H1 (cell line): ENCODE measurements around the gene SRGAP2C.
"Not testable (repeated sequence)": the region's sequence is repeated elsewhere in the genome, so short reads cannot be mapped to it uniquely, and the experiment has no call there.

Experiments used
- POLR2A ChIP-seq, 2 experiments: IDR thresholded peaks; 1 replicate in 1 of 2; 2 replicates in 1 of 2; pipeline ENCODE4 v1.6.1; 2011; ENCODE audit warnings: low read depth in 2 of 2, low read length in 2 of 2, mild to moderate bottlenecking in 2 of 2; ENCODE audit errors: control extremely low read depth in 1 of 2
- TF ChIP-seq, protein P1 (sequence below), 3 experiments: IDR thresholded peaks; 1 replicate in 2 of 3; 2 replicates in 1 of 3; pipeline versions ENCODE4 v1.5.1 to v1.6.1; 2011; ENCODE audit warnings: low read length in 3 of 3, mild to moderate bottlenecking in 3 of 3, inconsistent platforms in 2 of 3, low read depth in 1 of 3, moderate library complexity in 1 of 3; ENCODE audit not compliant: insufficient read depth in 1 of 3; ENCODE audit errors: control extremely low read depth in 1 of 3

DNA sequence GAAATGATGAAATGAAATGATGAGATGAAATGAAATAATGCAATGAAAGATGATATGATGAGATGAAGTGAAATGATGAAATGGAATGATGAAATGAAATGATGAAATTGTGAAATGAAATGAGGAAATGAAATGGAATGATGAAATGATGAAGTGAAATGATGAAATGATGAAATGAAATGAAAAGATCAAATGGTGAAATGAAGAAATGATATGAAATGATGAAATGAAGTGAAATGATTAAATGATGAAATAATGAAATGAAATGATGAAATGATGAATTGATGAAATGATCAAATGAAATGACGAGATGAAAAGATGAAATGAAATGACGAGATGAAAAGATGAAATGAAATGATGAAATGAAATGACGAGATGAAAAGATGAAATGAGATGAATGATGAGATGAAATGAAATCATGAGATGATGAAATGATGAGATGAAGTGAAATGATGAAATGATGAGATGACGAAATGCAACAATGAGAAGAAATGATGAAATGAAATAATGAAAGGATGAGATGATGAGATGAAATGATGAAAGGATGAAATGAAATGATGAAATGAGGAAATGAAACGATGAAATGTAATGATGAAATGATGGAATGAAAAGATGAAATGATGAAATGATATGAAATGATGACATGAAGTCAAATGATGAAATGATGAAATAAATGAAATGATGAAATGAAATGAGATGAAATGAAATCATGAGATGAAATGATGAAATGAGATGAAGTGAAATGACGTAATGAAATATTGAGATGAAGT, 216.0 kb downstream of the SRGAP2C start:
- TF ChIP-seq POLR2A (IDR thresholded peaks at IDR 0.05; ENCODE audit: control extremely low read depth in 1 of 2, low read depth in 2 of 2, low read length in 2 of 2), result not testable (repeated sequence)
- TF ChIP-seq, protein P1, sequence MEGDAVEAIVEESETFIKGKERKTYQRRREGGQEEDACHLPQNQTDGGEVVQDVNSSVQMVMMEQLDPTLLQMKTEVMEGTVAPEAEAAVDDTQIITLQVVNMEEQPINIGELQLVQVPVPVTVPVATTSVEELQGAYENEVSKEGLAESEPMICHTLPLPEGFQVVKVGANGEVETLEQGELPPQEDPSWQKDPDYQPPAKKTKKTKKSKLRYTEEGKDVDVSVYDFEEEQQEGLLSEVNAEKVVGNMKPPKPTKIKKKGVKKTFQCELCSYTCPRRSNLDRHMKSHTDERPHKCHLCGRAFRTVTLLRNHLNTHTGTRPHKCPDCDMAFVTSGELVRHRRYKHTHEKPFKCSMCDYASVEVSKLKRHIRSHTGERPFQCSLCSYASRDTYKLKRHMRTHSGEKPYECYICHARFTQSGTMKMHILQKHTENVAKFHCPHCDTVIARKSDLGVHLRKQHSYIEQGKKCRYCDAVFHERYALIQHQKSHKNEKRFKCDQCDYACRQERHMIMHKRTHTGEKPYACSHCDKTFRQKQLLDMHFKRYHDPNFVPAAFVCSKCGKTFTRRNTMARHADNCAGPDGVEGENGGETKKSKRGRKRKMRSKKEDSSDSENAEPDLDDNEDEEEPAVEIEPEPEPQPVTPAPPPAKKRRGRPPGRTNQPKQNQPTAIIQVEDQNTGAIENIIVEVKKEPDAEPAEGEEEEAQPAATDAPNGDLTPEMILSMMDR (IDR thresholded peaks at IDR 0.05; ENCODE audit: control extremely low read depth in 1 of 3, insufficient read depth in 1 of 3, low read depth in 1 of 3, low read length in 3 of 3), result not testable (repeated sequence)
